ENCODE results near the gene PRF1. TPM values are rescaled to one million over a fixed set of nuclear protein-coding genes. Genes with fewer than 3 reads are reported as not detected.

Gene PRF1
- total RNA-seq: 1 to 10 TPM; 1.6 to 3.4 (median 1.8) TPM
- polyA plus RNA-seq: under 1 TPM; 0.33 to 0.72 (median 0.43) TPM
- long read RNA-seq, donor 1, transcript PRF1-201 (3 exons, 2,492 nt): major isoform, 5 of 7 reads
- long read RNA-seq, donor 1, partial matches to known transcripts: 1 of 7 reads
- long read RNA-seq, donor 1, other reads (novel, unspliced or antisense): 1 of 7 reads
- long read RNA-seq, donor 2, partial matches to known transcripts: 1 of 3 reads
- long read RNA-seq, donor 2, other reads (novel, unspliced or antisense): 0 of 3 reads

- ATAC-seq (peak in 1 of 4 donors; percentile 33), DNase-seq (peak in 1 of 2 donors; percentile 66)
- Histone ChIP-seq H3K27ac (no peak within 1 kb of the TSS), H3K4me3 (no peak within 1 kb of the TSS), H3K4me1 (no peaks in the 10 kb centered on the region), H3K27me3 (ENCODE audit: insufficient read depth in 3 of 3, low read length in 2 of 3) (no peaks in the 10 kb centered on the region), H3K36me3 (ENCODE audit: insufficient read depth in 1 of 2, low read depth in 1 of 2) (no peaks in the 10 kb centered on the region), H3K9me3 (no peaks in the 10 kb centered on the region)
- 92 to 96% (median 94%) methylated on average over 21 of the region's 21 CpGs for WGBS, 3 donors
- TF ChIP-seq CTCF (IDR thresholded peaks at IDR 0.05): no peak
- intact Hi-C loops (cut with DNase I): no loop called here
Observed at GRCh38 chr10:70602665-70603448, at the start of gene PRF1. TSS of gene PRF1 (minus strand) at chr10:70602741. CDS start at chr10:70600902, 1,839 bp downstream.

- no peak for TF ChIP-seq CTCF (IDR thresholded peaks at IDR 0.05)
- Histone ChIP-seq H3K9me3 (no peaks in the 10 kb centered on the region), H3K4me3 (no peak overlapping the region), H3K4me1 (no peaks in the 10 kb centered on the region), H3K27ac (no peak overlapping the region), H3K27me3 (ENCODE audit: insufficient read depth in 3 of 3, low read length in 2 of 3) (no peaks in the 10 kb centered on the region), H3K36me3 (ENCODE audit: insufficient read depth in 1 of 2, low read depth in 1 of 2) (no peaks in the 10 kb centered on the region)
- intact Hi-C loops (cut with DNase I): no loop called here
- DNase-seq (no peak), ATAC-seq (no peak)
- WGBS, 3 donors: 97 to 100% (median 98%) methylated on average over 5 of the region's 5 CpGs
Observed at GRCh38 chr10:70651661-70652060, 49.1 kb upstream of the PRF1 start.

- TF ChIP-seq CTCF (IDR thresholded peaks at IDR 0.05): no peak
- Histone ChIP-seq H3K36me3 (ENCODE audit: insufficient read depth in 1 of 2, low read depth in 1 of 2) (no peaks in the 10 kb centered on the region), H3K4me3 (no peak overlapping the region), H3K27me3 (ENCODE audit: insufficient read depth in 3 of 3, low read length in 2 of 3) (no peaks in the 10 kb centered on the region), H3K27ac (no peak overlapping the region), H3K9me3 (no peaks in the 10 kb centered on the region), H3K4me1 (no peaks in the 10 kb centered on the region)
- no peak for DNase-seq
- intact Hi-C loops (cut with DNase I): no loop called here
- no peak for ATAC-seq
- 96% methylated on average over 3 of the region's 3 CpGs for WGBS, 3 donors
Observed at GRCh38 chr10:70650718-70651117, 48.2 kb upstream of the PRF1 start.

GRCh38 chr10:70650104-70650503, 47.6 kb upstream of the PRF1 start:
- Histone ChIP-seq H3K27ac (no peak overlapping the region), H3K36me3 (ENCODE audit: insufficient read depth in 1 of 2, low read depth in 1 of 2) (no peaks in the 10 kb centered on the region), H3K27me3 (ENCODE audit: insufficient read depth in 3 of 3, low read length in 2 of 3) (no peaks in the 10 kb centered on the region), H3K4me1 (no peaks in the 10 kb centered on the region), H3K4me3 (no peak overlapping the region), H3K9me3 (no peaks in the 10 kb centered on the region)
- TF ChIP-seq CTCF (IDR thresholded peaks at IDR 0.05): no peak
- intact Hi-C loops (cut with DNase I): no loop called here
- DNase-seq: no peak
- ATAC-seq: no peak
- WGBS, 3 donors: 79 to 86% (median 85%) methylated on average over 3 of the region's 3 CpGs
